Caki2 (cell line): ENCODE results near the gene TAS2R38. TPM values are rescaled to one million over a fixed set of nuclear protein-coding genes. Genes with fewer than 3 reads are reported as not detected.
"Not testable (repeated sequence)": the region's sequence is repeated elsewhere in the genome, so short reads cannot be mapped to it uniquely, and the experiment has no call there.

Source experiments
- DNase-seq: peaks from one replicate; pipeline ENCODE4 v3.0.0-alpha.2; 2015; ENCODE audit warnings: low read depth
- in situ Hi-C: cut with HindIII; loops from 2 replicates; pipeline ENCODE4 v1.10.0; 2016; ENCODE audit warnings: low sequenced_read_pairs, low pct_unique_long_range_greater_than_20kb, mixed read lengths
- total RNA-seq: library from RNA; depleted of rRNA; stranded (reverse); fragments of >200 nt; shearing (Covaris generic); gene quantifications from 2 replicates; pipeline ENCODE4 v1.2.3, GENCODE V29; 2014; ENCODE audit warnings: low replicate concordance

The TAS2R38 gene
- total RNA-seq, 1 experiment from 2014 or later: not detected

DNA sequence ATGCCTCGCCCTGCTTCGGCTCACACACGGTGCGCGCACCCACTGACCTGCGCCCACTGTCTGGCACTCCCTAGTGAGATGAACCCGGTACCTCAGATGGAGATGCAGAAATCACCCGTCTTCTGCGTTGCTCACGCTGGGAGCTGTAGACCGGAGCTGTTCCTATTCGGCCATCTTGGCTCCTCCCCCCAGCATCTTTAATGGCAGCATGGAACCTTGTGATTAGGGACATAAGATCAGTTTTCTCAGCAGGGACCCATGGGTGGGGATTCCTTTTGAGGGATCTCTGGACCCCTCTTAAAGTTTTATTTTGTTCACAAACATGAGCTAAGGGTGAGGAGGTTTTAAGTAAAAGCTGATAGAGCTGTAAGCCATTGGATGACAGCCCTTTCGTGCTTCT is 12.4 kb upstream of the TAS2R38 start:
- in situ Hi-C loops, DNase-seq: not testable (repeated sequence)

DNA sequence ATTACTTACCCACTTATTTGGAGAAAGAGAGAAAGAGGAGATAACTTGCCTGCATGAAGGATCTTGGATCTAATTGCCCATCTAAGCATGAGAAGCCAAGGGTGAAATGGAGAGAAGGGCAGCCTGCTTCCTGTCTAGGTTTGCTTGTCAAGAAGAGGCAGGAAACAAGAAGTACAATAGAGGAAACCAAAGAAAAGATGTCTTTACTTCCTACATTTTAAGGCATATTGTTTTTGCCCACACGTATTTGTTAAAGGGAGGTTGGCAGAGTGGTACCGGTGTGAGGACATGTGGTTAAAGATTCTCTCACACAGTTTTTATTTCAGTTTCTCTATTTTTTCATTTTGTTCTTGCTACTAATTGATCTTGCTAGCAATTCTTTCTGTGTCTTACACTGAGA is 6.0 kb upstream of the TAS2R38 start:
- in situ Hi-C loops: no loop called here
- no peak for DNase-seq

DNA sequence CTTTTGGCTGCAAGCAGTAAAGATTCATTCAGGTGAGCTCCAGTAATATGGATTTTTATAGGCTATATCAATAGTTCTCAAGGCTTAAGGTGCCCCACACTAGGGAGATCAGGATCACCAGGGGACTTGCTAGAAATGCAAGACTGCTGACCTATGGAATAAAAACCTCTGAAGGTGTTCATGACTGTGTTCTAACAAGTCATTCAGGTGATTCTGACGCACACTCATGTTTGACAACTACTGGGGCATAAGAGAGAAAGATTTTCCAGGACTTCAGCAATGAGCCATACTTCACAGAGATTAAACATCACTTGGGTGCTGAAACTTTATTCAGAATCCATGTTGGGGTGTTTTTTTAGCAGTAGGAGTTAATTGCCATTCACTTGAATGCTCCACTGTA is 4.8 kb upstream of the TAS2R38 start:
- no peak for DNase-seq
- in situ Hi-C loops: no loop called here

DNA sequence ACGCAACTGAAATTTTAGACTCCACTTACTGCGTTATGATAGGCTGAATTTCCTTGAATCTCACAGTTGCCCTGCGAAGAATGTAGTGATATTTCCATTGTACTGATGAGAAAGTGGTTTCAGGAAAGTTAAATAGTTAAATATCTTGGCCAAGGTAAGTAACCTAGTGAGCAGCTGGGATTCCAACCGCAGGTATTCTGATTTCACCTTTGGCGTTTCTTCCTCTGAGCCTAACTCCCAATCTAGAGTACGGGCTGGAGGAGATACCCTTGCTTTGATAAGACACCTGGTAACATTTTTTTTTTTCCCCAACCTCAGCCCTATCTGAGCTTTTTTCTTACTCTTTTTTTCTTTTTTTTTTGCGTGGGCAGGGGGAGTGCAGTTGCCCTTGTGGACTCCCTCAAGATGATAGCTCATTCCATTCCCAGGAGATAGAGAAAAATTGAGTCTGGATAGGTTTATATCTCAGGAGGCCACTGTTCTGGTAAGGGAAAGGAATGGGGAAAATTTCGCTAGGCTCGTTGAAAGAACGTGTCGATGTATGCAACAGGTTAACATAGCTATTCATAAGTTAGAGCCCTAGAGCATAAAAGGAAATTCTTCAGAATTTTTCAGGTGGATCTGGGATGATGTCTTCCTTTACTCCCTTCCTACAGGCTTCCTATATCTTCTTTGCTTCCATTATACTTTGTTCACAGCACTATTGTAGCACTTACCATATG is 3.1 kb upstream of the TAS2R38 start:
- no peak for DNase-seq
- in situ Hi-C loops: no loop called here

DNA sequence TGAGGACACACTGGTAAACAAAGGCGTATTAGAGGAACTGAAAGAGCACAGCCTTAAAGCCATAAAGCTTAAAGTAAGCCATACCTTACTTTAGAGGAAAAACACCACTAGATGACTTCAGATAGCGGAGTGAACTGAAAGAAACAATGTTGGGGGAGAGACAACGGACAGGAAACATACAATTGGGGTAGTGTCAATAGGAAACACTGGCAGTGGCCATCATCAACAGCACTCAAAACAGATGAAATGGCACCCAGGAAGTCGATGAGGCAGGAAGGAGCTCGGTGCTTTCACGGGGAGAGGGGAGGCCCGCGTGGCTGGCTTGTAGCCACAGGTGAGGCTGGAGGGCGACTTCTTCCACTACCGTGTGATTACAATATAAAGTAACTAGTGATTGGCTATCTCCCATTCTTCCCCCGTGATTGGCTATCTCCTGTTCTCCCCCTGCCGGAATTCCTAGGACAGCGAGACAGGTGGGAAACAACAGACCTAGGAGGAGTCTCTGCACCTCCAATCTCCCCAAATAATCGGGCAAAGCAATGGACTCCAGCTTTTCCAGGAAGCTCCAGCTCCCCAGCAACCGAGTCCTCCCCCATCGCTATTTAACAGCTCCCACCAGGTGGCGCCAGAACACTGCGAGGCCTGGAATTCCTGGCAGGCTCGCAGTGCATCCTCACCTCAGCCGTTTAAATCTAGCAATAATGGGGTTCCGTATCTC is 2.4 kb upstream of the TAS2R38 start:
- DNase-seq: peak; percentile 61
- in situ Hi-C loops: no loop called here

DNA sequence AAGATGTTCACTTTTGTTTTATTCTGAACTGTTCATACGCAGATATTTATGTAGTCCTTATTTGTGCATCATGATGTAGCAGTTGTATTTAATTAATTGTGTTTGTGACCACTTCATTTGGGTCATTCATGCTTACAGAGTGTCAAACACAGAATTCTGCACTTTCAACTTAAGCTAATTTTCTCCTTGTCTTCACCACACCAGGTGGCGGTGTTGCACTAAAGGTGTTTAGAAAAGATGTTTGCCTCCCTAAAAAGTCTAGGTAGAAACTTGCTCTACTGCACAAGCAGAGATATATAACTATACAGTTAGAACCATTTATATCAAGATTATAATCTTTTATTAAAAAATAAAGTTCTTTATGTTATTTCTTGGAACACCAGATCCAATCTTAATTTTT is 1.3 kb upstream of the TAS2R38 start:
- in situ Hi-C loops: no loop called here
- DNase-seq: peak; percentile 7

DNA sequence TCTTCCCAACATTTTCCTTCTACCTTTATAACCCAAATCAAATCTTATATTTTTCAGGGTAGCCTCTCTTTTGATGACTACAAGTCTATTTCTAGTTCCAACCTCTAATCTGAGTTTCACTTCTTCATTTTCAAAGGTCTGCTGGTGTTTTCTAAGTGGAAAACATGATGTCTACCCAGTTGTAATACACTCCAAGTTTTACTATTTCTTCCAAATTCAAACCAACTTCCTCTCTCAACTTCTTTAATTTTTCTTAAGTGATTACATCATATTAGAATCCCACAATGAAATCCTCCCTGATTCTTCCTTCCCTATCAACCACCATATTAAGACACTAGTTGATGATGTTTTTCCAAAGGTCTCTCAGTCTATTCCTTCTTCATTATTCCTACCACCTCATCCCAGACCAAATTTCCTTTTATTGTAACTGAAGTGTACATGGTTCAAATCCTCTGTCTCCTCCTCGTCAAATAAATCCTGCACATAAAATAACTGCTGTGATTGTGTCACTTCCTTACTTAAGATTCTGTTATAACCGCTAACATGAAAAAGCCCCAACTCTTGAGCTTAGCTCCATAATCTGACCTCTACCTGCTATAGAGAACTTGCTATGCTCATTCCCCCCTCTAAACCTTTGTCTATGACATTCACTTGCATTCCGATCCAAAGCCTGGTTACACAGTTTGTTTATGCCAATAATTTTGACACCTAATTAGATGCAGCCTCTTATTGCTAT is 12.7 kb downstream of the TAS2R38 start:
- in situ Hi-C loops: no loop called here

DNA sequence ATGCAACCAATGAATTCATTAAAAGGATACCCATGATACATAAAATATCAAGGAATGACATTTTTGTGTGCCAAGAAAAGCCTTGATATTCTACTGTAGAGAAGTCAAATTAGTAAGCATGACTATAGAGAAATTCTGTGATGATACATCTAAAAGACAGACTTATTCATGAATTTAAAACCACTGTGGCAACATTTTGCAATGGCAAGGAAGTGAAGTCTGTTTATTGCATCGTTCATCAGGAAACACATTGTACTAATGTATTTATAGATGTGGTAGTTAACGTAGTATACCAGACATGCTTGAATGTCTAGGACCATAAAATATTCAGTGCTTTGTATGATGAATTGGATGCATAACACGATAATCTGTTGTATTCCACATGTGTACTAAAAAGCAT is 17.5 kb downstream of the TAS2R38 start:
- no peak for DNase-seq
- in situ Hi-C loops: no loop called here

More for the DNA sequence above, 12.7 kb downstream of the TAS2R38 start:
- no peak for DNase-seq

DNA sequence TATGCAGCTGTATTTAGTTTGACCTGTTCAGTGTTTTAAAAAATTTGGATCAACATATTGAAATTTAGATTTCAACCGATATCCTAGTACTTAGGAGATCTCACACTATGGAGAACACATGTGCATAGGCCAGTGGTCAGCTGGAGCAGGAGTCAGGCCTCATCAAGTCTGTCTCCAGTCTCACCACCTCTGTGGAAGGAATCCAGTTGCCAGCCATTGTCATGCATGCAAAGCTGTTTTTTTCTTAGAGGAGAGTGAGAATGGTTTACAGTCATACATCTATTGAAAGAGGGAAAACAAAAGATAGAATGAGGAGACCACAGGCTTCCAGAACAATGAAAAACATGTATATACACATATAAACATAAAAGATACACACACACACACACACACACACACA is 19.2 kb downstream of the TAS2R38 start:
- in situ Hi-C loops: no loop called here

DNA sequence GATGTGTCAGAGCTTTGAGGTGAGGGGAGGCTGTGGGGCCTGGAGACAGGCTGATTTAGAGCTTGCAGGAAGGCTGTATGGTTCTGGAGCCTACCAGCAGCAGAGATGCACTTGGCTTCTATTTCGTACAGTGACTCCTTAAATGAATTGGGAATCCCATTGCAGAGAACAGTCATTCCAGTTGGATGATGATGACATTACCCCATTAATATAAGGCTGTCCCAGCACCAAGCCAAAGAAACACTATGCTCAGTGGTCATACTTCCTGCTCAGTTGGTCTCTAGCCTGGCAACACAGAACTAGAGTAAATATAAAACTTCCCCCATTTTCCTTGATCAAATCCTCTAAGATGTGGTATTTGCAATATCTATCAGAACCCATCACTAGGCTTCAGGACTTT is 21.1 kb downstream of the TAS2R38 start:
- no peak for DNase-seq
- in situ Hi-C loops: no loop called here

More for the DNA sequence above, 19.2 kb downstream of the TAS2R38 start:
- DNase-seq: no peak

DNA sequence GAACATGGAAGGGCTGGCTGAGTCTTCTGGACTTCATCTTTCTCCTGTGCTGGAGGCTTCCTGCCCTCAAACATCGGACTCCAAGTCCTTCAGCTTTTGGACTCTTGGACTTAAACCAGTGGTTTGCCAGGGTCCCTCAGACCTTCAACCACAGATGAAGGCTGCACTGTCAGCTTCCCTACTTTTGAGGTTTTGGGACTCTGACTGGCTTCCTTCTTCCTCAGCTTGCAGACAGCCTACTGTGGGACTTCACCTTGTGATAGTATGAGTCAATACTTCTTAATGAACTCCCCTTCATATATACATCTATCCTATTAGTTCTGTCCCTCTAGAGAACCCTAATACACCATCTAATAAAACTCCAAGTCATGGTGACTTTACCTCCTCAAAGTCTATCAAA is 22.8 kb downstream of the TAS2R38 start:
- in situ Hi-C loops: no loop called here
- DNase-seq: no peak

DNA sequence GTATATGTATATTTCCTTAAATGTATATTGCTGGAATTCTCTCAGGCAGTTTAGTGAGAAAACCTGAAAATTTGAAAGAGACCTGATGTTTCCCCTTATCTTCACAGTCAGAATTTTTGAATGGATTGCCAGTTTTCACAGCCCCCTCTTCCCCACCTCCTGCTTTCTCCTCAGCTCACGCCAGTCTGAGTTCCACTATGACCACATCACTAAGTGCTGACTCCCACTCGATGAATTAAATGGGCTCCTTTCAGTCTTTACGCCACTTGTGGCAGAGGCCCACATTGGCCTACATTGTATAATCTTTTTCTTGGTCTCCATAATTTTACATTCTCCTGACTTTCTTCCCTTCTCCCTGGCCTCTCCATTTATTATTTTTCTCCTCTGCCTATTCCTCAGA is 23.7 kb downstream of the TAS2R38 start:
- in situ Hi-C loops: no loop called here

DNA sequence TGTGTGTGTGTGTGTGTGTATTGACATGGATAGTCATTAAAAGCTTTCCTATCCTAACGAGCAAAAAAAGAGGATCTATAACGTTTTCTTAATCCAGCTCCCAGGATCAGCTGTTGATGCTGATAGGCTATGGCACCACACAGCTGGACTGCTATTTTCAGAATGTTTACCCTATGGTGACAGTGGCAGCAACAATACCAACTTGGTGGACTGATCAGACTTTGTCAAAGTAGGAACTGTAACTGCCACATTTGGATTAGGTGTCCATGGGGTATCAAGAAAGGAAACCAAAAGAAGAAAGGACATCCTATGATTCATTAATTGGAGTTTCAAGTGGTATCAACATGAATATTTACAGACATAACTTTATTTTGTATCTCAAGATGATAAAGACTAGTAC is 24.1 kb downstream of the TAS2R38 start:
- DNase-seq: no peak
- in situ Hi-C loops: no loop called here

More for the DNA sequence above, 23.7 kb downstream of the TAS2R38 start:
- DNase-seq: no peak

DNA sequence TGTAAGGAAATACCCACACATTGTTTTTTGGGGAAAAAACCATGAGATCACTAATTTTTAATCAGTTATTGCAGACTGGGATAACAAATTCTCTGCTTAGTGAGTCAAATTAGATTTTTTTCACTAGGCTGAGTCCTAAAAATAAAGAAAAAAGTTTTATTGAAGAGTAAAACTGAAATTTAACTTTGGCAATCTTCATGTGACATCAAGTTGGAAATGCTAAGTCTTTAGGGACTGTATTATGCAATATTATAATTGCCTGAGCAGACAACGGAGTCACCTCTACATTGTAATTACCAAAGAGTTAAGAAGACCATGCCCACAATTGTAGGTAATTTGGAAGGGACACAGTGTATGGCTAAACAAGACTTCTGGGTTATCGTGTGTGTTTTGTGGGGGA is 24.6 kb downstream of the TAS2R38 start:
- in situ Hi-C loops: no loop called here

DNA sequence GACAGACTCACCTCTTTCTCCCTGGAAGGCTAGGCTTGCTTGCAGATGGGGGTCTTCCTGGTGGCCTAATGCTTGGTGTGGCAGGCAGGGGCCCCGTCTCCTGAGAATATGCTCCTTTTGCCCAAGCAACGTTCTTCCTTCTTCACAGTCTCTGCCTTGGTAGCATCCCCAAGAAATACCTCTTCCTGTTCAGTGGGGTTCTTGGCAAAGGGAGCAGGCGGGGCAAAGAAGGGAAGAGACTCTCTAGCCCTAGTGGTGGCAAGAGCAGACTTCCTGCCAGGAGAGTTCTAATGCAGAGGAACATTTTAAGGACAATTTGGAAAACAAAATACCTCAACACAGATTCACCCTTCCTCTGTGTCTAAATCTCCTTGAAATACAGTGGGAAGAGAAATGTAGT is 26.8 kb downstream of the TAS2R38 start, which contains the start of gene CLEC5A:
Gene CLEC5A, minus strand, starts transcription at position 179 of the 400 bp plus-strand sequence. CDS start 682 bp downstream, outside the sequence.
- in situ Hi-C loops: no loop called here
- no peak for DNase-seq

More for the DNA sequence above, 24.6 kb downstream of the TAS2R38 start:
- DNase-seq: no peak

DNA sequence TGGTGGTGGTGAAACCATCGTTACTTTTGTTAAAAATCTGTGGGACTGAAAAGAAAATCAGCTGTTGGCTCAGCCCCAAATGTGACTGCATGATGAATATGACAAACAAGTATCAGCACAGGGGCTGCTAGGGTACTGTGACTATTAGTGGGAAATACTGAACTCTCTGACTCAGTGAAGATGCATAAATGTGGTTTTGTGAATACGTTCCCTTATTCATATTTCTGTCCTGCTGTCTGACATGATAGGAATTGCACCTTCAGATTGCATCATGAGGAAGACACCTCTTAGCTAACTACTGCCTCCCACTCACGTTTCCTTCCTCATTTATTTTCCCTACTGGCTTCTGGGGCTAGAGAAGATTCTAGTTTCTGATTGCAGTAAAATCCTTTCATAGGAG is 28.2 kb downstream of the TAS2R38 start:
- no peak for DNase-seq
- in situ Hi-C loops: no loop called here

DNA sequence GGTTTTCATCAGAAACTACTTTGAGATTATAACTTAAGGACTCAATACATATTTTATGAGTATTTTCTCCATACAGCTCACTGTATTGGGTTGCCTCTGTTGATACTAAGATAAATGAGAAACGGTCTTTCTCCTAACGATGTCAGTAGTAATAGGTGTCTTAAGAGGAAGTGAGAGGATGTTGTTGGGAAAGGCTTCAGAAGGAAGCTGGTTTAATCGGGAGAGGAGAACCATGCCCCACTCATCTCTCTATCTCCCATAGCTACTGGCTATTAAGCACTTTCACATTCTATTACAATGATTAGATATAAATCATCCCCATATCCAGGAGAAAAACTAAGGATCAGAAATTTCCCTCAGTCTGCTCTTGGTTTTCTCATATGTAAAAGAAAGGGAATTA is 28.8 kb downstream of the TAS2R38 start:
- in situ Hi-C loops: no loop called here
- DNase-seq: no peak

DNA sequence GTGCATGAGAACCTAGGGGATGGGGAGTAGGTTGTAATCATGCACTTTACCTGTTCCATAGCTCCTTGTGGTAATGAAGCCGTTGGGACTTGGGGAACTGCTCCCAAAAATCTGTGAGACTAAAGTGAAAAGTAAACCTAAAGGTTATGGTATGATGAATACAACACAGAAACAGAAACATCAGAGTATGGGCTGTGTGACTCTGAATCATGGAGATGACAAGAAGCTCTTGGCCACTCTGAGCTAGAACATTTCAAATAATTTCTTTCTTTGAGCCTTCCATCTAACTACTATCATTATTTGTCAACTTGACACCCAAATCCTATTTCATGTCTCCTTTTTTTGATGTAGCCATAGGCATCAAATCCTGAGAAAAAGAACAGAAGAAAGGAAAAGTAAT is 29.7 kb downstream of the TAS2R38 start:
- no peak for DNase-seq
- in situ Hi-C loops: no loop called here

DNA sequence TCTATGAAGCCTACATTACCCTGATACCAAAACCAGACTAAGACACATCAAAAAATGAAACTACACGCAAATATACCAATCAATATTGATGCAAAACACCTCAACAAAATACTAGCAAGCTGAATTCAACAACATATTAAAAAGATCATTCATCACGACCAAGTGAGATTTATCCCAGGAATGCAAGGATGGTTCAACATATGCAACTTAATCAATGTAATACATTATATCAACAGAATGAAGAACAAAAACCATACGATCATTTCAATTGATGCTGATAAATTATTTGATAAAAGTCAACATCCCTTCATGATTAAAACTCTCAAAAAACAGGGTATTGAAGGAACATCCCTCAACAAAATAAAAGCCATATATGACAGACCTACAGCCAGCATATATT is 32.5 kb downstream of the TAS2R38 start:
- DNase-seq: no peak
- in situ Hi-C loops: no loop called here
